Stimulated activated CD4-positive, alpha-beta T cell treated with anti-CD3 and anti-CD28 coated beads, Interleukin-4, amount 100 ng/mL, for 4 hours (primary cell): ENCODE measurements around the gene PLB1.
"Not testable (repeated sequence)": the region's sequence is repeated elsewhere in the genome, so short reads cannot be mapped to it uniquely, and the experiment has no call there.

Source experiments
- DNase-seq, 2 experiments: peaks; one replicate each; pipeline ENCODE4 v3.0.0-alpha.2; 2020

The PLB1 gene

GRCh38 chr2:28469947-28470535 is 25.8 kb upstream of the PLB1 start:
- DNase-seq, result no peak

GRCh38 chr2:28470759-28471158 is 25.1 kb upstream of the PLB1 start:
- no peak for DNase-seq

- no peak for DNase-seq
Measured at GRCh38 chr2:28471214-28471613, 24.6 kb upstream of the PLB1 start.

- no peak for DNase-seq
Measured at GRCh38 chr2:28471701-28472236, 24.1 kb upstream of the PLB1 start.

GRCh38 chr2:28472641-28473040 is 23.2 kb upstream of the PLB1 start:
- not testable (repeated sequence) for DNase-seq

- no peak for DNase-seq
Measured at GRCh38 chr2:28475088-28475595, 20.7 kb upstream of the PLB1 start.

- DNase-seq, result no peak
Measured at GRCh38 chr2:28477087-28477486, 18.8 kb upstream of the PLB1 start.

GRCh38 chr2:28477645-28478044 is 18.2 kb upstream of the PLB1 start:
- DNase-seq, result no peak

- no peak for DNase-seq
Measured at GRCh38 chr2:28480403-28481049, 15.3 kb upstream of the PLB1 start.

GRCh38 chr2:28481905-28482304 is 14.0 kb upstream of the PLB1 start:
- DNase-seq, result no peak

- no peak for DNase-seq
Measured at GRCh38 chr2:28484835-28485234, 11.0 kb upstream of the PLB1 start.

- DNase-seq, result no peak
Measured at GRCh38 chr2:28486526-28486925, 9.3 kb upstream of the PLB1 start.

- no peak for DNase-seq
Measured at GRCh38 chr2:28487258-28487657, 8.6 kb upstream of the PLB1 start.

GRCh38 chr2:28488083-28488830 is 7.6 kb upstream of the PLB1 start:
- DNase-seq, result no peak

- no peak for DNase-seq
Measured at GRCh38 chr2:28488858-28489575, 6.8 kb upstream of the PLB1 start.

- DNase-seq, result no peak
Measured at GRCh38 chr2:28490558-28490957, 5.3 kb upstream of the PLB1 start.

- no peak for DNase-seq
Measured at GRCh38 chr2:28492282-28492681, 3.6 kb upstream of the PLB1 start.

GRCh38 chr2:28493636-28494035 is 2.2 kb upstream of the PLB1 start:
- DNase-seq, result no peak

GRCh38 chr2:28496781-28497180 is 921 bp downstream of the PLB1 start:
- no peak for DNase-seq

- DNase-seq, result no peak
Measured at GRCh38 chr2:28497206-28497605, 1.3 kb downstream of the PLB1 start.

GRCh38 chr2:28499282-28499681 is 3.4 kb downstream of the PLB1 start:
- no peak for DNase-seq

- DNase-seq, result no peak
Measured at GRCh38 chr2:28505361-28505760, 9.5 kb downstream of the PLB1 start.
